HEK293 (cell line): Measurements from ENCODE around the gene PCDHA12.

ENCODE experiments used
- CTCF ChIA-PET: fragments of 350-600 bp; formaldehyde crosslinking; extraction: SDS; loops from one replicate; lab custom pipeline; 2021; ENCODE audit warnings: antibody characterized with exemption; lab: Yijun Ruan, JAX
- POLR2A ChIA-PET: fragments of 300-600 bp; formaldehyde crosslinking; extraction: SDS; loops from one replicate; lab custom pipeline; 2020; ENCODE audit warnings: antibody characterized with exemption, inconsistent platforms; lab: Yijun Ruan, JAX
- H3K27ac ChIP-seq: fragments of 200-500 bp; sonication (Bioruptor generic); 2 replicates; pipeline ENCODE4 v1.5.1; 2014; ENCODE audit warnings: low read depth, low read length, control low read depth, inconsistent platforms; ENCODE audit errors: extremely low read depth
- H3K36me3 ChIP-seq, 2 experiments: fragments of 200-500 bp in 1 of 2; sonication (Bioruptor generic) in 1 of 2; 1 replicate in 1 of 2; 2 replicates in 1 of 2; pipeline ENCODE4 v1.5.1; 2014 to 2017; ENCODE audit warnings: inconsistent platforms in 2 of 2, low read length in 2 of 2; ENCODE audit not compliant: control insufficient read depth in 2 of 2, insufficient read depth in 1 of 2
- H3K4me1 ChIP-seq: fragments of 200-500 bp; sonication (Bioruptor generic); 2 replicates; pipeline ENCODE4 v1.5.1; 2014; ENCODE audit warnings: mild to moderate bottlenecking, low read length, inconsistent platforms; ENCODE audit not compliant: control insufficient read depth, insufficient read depth
- H3K4me3 ChIP-seq: 2 replicates; pipeline ENCODE4 v1.5.1; 2011; ENCODE audit warnings: low read depth, mild to moderate bottlenecking, control low read depth, low read length, moderate library complexity
- H3K9me3 ChIP-seq: fragments of 200-500 bp; sonication (Bioruptor generic); 2 replicates; pipeline ENCODE4 v1.5.1; 2014; ENCODE audit warnings: low read depth, low read length, inconsistent platforms; ENCODE audit not compliant: control insufficient read depth, insufficient read depth
- GLI2 ChIP-seq: fragments of 450-650 bp; formaldehyde crosslinking; IDR thresholded peaks from 2 replicates; pipeline ENCODE4; 2017; ENCODE audit warnings: missing biosample characterization, missing genetic modification characterization, low read depth, borderline replicate concordance
- GLI4 ChIP-seq: fragments of 450-650 bp; formaldehyde crosslinking; IDR thresholded peaks from 2 replicates; pipeline ENCODE4 v1.5.1; 2016; ENCODE audit warnings: missing biosample characterization, missing genetic modification characterization
- GLIS1 ChIP-seq: fragments of 450-650 bp; formaldehyde crosslinking; IDR thresholded peaks from 2 replicates; pipeline ENCODE4 v1.5.1; 2016; ENCODE audit warnings: missing biosample characterization, missing genetic modification characterization
- PRDM6 ChIP-seq: fragments of 450-650 bp; formaldehyde crosslinking; IDR thresholded peaks from 2 replicates; pipeline ENCODE4 v1.5.1; 2017; ENCODE audit warnings: missing biosample characterization, missing genetic modification characterization
- REST ChIP-seq: fragments of 450-650 bp; formaldehyde crosslinking; IDR thresholded peaks from 2 replicates; pipeline ENCODE4 v1.5.1; 2016; ENCODE audit warnings: missing biosample characterization, missing genetic modification characterization
- SP7 ChIP-seq: fragments of 450-650 bp; formaldehyde crosslinking; IDR thresholded peaks from 2 replicates; pipeline ENCODE4 v1.5.1; 2016; ENCODE audit warnings: missing biosample characterization, missing genetic modification characterization
- ZBTB1 ChIP-seq: fragments of 450-650 bp; formaldehyde crosslinking; IDR thresholded peaks from 2 replicates; pipeline ENCODE4 v1.5.1; 2016; ENCODE audit warnings: missing biosample characterization, missing genetic modification characterization
- ZBTB17 ChIP-seq: fragments of 450-650 bp; formaldehyde crosslinking; IDR thresholded peaks from 2 replicates; pipeline ENCODE4 v1.5.1; 2016; ENCODE audit warnings: missing biosample characterization, missing genetic modification characterization
- ZBTB7A ChIP-seq: fragments of 450-650 bp; formaldehyde crosslinking; IDR thresholded peaks from 2 replicates; pipeline ENCODE4 v1.5.1; 2016; ENCODE audit warnings: low read depth, missing biosample characterization, missing genetic modification characterization
- ZNF16 ChIP-seq: fragments of 450-650 bp; formaldehyde crosslinking; IDR thresholded peaks from 2 replicates; pipeline ENCODE4 v1.5.1; 2016; ENCODE audit warnings: low read depth, missing biosample characterization, missing genetic modification characterization
- ZNF19 ChIP-seq: fragments of 450-650 bp; formaldehyde crosslinking; IDR thresholded peaks from 2 replicates; pipeline ENCODE4; 2016; ENCODE audit warnings: missing biosample characterization, missing genetic modification characterization, low read depth
- ZNF202 ChIP-seq: fragments of 450-650 bp; formaldehyde crosslinking; IDR thresholded peaks from 2 replicates; pipeline ENCODE4 v1.5.1; 2016; ENCODE audit warnings: missing biosample characterization, missing genetic modification characterization, borderline replicate concordance
- ZNF280C ChIP-seq: fragments of 450-650 bp; formaldehyde crosslinking; IDR thresholded peaks from 2 replicates; pipeline ENCODE4 v1.5.1; 2016; ENCODE audit warnings: missing biosample characterization, missing genetic modification characterization
- ZNF324 ChIP-seq: fragments of 450-650 bp; formaldehyde crosslinking; IDR thresholded peaks from 2 replicates; pipeline ENCODE4 v1.5.1; 2016; ENCODE audit warnings: missing biosample characterization, missing genetic modification characterization
- ZNF335 ChIP-seq: fragments of 450-650 bp; formaldehyde crosslinking; conservative IDR thresholded peaks from 2 replicates; pipeline ENCODE4 v1.5.1; 2016; ENCODE audit warnings: missing biosample characterization, missing genetic modification characterization
- ZNF423 ChIP-seq: fragments of 450-650 bp; formaldehyde crosslinking; IDR thresholded peaks from 2 replicates; pipeline ENCODE4 v1.5.1; 2016; ENCODE audit warnings: missing biosample characterization, missing genetic modification characterization
- ZNF510 ChIP-seq: fragments of 450-650 bp; formaldehyde crosslinking; IDR thresholded peaks from 2 replicates; pipeline ENCODE4 v1.5.1; 2018; ENCODE audit warnings: mild to moderate bottlenecking, missing genetic modification characterization, missing biosample characterization; ENCODE audit not compliant: insufficient replicate concordance
- ZNF600 ChIP-seq: fragments of 450-650 bp; formaldehyde crosslinking; IDR thresholded peaks from 2 replicates; pipeline ENCODE4 v1.5.1; 2016; ENCODE audit warnings: missing biosample characterization, missing genetic modification characterization
- ZNF654 ChIP-seq: fragments of 450-650 bp; formaldehyde crosslinking; IDR thresholded peaks from 2 replicates; pipeline ENCODE4 v1.5.1; 2016; ENCODE audit warnings: low read depth, missing biosample characterization, missing genetic modification characterization

PCDHA12 gene

GRCh38 chr5:140855772-140856674 is 19.1 kb upstream of the PCDHA12 start, which contains the start of gene PCDHA10:
Gene PCDHA10 (plus strand): TSS chr5:140855897. CDS start chr5:140856049, 152 bp downstream.
- Histone ChIP-seq H3K9me3 (no peaks in the 10 kb centered on the region; the same call in none of the 2 replicates), H3K4me1 (no peaks in the 10 kb centered on the region), H3K4me3 (peak within 1 kb of the TSS; percentile 10), H3K27ac (no peak within 1 kb of the TSS), H3K36me3 (no peaks in the 10 kb centered on the region)
- CTCF ChIA-PET: interaction anchor here (0.6 to 2.0 kb wide), 21 partner anchors 9 to 658 kb away, joined by 3 to 20 read pairs (median 4); partner anchors contain the start of genes PCDHA11, PCDHA12 and PCDHA13
- POLR2A ChIA-PET: no interaction called here
- no peak for TF ChIP-seq GLI4 (tag by site-specific recombination)
- TF ChIP-seq ZNF335: peak; percentile 57; the same call in 1 of the 2 replicates
- peak; percentile 48 for TF ChIP-seq ZBTB17
- TF ChIP-seq GLIS1 (tag by site-specific recombination): peak; percentile 50; the same call in 1 of the 2 replicates
- TF ChIP-seq ZNF600 (tag by site-specific recombination): 0 out of 2 replicates have a peak, but pooled peaks have one; percentile 22
- no peak for TF ChIP-seq ZNF16 (tag by site-specific recombination)
- no peak for TF ChIP-seq GLI2 (tag by site-specific recombination)
- TF ChIP-seq ZNF654 (tag by site-specific recombination): peak; percentile 63
- TF ChIP-seq PRDM6 (tag by site-specific recombination): no peak

- H3K9me3 ChIP-seq: no peaks in the 10 kb centered on the region; the same call in none of the 2 replicates
- no peaks in the 10 kb centered on the region for H3K36me3 ChIP-seq
- no peak for TF ChIP-seq ZNF19
- TF ChIP-seq REST (tag by site-specific recombination): peak; percentile 29; the same call in 1 of the 2 replicates
- no peak for TF ChIP-seq SP7 (tag by site-specific recombination)
- TF ChIP-seq ZNF202 (tag by site-specific recombination): 0 out of 2 replicates have a peak, but pooled peaks have one; percentile 24
- H3K4me3 ChIP-seq: no peak overlapping the region
- ChIA-PET POLR2A (no interaction called here), CTCF (interaction anchor here (0.6 to 2.0 kb wide), 7 partner anchors 8 to 189 kb away, joined by 3 to 20 read pairs (median 6); partner anchors contain the start of genes PCDHA11, PCDHA12 and PCDHA8)
- H3K27ac ChIP-seq: no peak overlapping the region
- H3K4me1 ChIP-seq: no peaks in the 10 kb centered on the region
Measured at GRCh38 chr5:140857177-140857986, 17.7 kb upstream of the PCDHA12 start.

- H3K4me1 ChIP-seq: no peaks in the 10 kb centered on the region
- H3K36me3 ChIP-seq: no peaks in the 10 kb centered on the region
- no peak overlapping the region for H3K27ac ChIP-seq
- POLR2A ChIA-PET: no interaction called here
- no peak for TF ChIP-seq ZNF202 (tag by site-specific recombination)
- no peak for TF ChIP-seq ZNF324 (tag by site-specific recombination)
- TF ChIP-seq ZNF510 (tag by site-specific recombination): no peak
- no peak for TF ChIP-seq ZBTB1
- TF ChIP-seq ZBTB7A (tag by site-specific recombination): no peak
- TF ChIP-seq ZNF280C (tag by site-specific recombination): no peak
- TF ChIP-seq ZNF423 (tag by site-specific recombination): no peak
- no peaks in the 10 kb centered on the region; the same call in none of the 2 replicates for H3K9me3 ChIP-seq
- no peak overlapping the region for H3K4me3 ChIP-seq
- CTCF ChIA-PET: no interaction called here
Measured at GRCh38 chr5:140857987-140858240, 17.2 kb upstream of the PCDHA12 start.
